AG09309 (cell line): ENCODE results near the gene EZH2.

ENCODE experiments used
- DNase-seq: peaks from one replicate; pipeline ENCODE4 v3.0.0-alpha.2; 2010; ENCODE audit warnings: low read depth
- H3K4me3 ChIP-seq: 2 replicates; pipeline ENCODE4 v1.5.1; 2011; ENCODE audit warnings: mild to moderate bottlenecking, low read depth, low read length, moderate library complexity; ENCODE audit not compliant: control insufficient read depth
- TF ChIP-seq, protein P1 (sequence below): IDR thresholded peaks from 2 replicates; pipeline ENCODE4 v1.5.1; 2011; ENCODE audit warnings: mild to moderate bottlenecking, low read depth, low read length, inconsistent platforms; ENCODE audit not compliant: insufficient read depth, control insufficient read depth; ENCODE audit errors: missing control alignments

EZH2 gene

DNA sequence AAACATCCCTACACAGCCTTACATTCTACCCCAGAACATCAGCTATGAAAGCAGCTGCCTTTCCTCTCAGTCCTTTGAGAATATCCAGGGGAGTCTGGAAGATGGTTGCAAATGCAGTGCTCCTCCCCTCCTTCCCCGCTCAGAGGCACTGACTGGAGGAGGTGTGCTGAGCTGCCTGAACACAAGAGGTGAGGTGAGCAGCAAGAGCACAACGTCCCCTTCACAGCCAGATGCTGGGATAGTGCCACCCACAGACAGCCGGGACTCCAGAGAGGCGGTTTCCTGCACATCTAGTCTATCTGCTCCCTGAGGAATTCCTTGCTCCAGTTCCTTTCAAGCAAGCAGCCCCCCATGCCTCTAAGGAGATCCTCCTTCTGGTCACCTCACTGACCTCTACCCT is 74.2 kb downstream of the EZH2 start:
- H3K4me3 ChIP-seq: no peak overlapping the region
- DNase-seq: no peak
- TF ChIP-seq, protein P1, sequence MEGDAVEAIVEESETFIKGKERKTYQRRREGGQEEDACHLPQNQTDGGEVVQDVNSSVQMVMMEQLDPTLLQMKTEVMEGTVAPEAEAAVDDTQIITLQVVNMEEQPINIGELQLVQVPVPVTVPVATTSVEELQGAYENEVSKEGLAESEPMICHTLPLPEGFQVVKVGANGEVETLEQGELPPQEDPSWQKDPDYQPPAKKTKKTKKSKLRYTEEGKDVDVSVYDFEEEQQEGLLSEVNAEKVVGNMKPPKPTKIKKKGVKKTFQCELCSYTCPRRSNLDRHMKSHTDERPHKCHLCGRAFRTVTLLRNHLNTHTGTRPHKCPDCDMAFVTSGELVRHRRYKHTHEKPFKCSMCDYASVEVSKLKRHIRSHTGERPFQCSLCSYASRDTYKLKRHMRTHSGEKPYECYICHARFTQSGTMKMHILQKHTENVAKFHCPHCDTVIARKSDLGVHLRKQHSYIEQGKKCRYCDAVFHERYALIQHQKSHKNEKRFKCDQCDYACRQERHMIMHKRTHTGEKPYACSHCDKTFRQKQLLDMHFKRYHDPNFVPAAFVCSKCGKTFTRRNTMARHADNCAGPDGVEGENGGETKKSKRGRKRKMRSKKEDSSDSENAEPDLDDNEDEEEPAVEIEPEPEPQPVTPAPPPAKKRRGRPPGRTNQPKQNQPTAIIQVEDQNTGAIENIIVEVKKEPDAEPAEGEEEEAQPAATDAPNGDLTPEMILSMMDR: no peak

DNA sequence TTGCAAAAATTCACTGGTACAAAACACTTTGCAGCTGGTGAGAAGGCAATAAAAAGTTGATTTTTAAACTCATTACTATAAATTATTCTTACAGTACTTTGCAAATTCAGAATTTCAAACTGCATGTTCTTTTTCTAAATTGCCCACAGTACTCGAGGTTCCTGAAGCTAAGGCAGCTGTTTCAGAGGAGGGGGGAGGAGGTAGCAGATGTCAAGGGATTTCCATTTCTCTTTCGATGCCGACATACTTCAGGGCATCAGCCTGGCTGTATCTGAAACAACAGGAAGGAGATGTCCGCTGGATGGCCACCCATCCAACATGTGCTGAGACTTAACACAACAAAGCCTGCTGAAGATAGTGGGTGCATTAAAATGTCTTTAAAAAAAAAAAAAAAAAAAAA is 76.7 kb downstream of the EZH2 start:
- no peak for DNase-seq

DNA sequence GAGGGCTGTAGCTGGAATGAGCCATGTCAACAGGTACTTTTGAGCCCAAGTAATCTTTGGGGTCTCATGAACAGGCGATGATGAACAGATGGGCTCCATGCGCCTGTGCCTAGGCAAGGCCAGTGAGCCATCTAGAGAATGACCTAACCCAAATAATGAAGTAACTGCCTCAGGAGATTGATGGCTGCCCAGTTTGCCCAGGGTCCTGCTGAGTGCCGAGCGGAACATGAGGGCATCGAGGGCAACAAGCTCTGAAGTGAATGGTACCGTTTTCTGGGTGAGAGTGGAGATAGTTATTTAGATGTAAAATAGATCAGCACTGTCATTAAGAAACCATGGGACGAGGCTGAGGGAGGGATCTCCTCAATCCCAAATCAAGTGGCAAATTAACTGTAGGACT is 77.9 kb downstream of the EZH2 start:
- TF ChIP-seq, protein P1: no peak
- no peak overlapping the region for H3K4me3 ChIP-seq
- DNase-seq: no peak

More for the DNA sequence above, 76.7 kb downstream of the EZH2 start:
- TF ChIP-seq, protein P1: no peak
- H3K4me3 ChIP-seq: no peak overlapping the region

DNA sequence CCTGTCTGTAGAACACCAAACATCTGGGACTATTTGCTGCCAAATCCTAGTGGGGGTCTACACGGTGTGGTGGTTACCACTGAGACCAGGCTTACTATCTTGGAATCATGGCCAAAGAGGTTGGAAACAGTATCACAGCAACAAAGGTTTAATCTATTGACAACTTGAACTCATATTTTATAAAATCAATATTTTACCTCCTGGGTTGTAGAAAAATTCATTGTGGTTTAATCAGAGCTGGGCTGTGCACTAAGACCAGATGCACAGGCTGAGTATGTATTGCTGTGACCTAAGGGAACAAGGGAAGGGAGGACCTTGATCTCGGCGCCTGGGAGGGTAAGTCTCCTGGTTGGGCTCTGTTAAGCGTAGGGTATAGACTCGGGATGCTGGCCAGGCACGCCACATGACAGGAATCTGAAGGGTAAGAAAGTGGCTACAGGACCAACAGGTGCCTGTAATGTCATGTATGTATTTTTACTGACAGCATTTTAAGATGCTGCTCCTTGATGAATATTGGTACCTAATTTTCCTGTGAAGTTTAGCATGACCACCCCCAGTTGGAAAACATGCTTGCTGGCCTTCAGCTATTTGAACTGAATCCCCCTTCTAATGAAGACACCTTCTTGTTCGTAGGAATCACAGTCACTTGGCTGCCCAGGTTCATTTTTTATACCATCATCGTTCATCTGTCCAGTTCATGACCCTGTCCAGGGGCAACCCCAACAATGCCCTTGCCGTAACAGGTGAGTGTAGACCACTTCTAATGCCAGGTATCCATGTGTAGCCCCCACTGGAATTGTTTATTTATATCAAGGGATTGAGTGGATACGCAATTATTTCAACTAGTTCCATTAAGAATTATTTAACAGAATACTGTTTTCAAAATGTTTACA is 79.5 kb downstream of the EZH2 start:
- TF ChIP-seq, protein P1: no peak
- DNase-seq: no peak

DNA sequence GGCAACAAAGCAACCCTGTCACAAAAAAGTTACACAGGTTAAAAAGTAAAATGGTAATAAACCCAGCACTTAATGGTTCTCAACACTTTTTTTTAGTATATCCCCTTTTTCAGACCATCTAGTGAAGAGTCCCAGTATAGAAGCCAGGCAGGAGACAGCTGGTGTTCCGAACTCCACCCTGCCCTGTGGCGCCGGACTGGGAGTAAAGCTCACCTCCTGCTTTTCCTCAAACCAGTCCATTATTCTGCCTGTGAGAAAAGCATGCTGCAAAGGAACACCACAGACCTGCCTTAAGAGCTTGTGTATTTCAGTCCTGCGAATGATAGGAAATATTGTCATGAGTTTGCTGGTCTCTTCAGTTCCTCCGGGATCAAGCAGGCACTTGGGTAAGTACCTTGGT is 81.0 kb downstream of the EZH2 start:
- no peak for DNase-seq
- H3K4me3 ChIP-seq: no peak overlapping the region
- TF ChIP-seq, protein P1: no peak

More for the DNA sequence above, 79.5 kb downstream of the EZH2 start:
- no peak overlapping the region for H3K4me3 ChIP-seq

DNA sequence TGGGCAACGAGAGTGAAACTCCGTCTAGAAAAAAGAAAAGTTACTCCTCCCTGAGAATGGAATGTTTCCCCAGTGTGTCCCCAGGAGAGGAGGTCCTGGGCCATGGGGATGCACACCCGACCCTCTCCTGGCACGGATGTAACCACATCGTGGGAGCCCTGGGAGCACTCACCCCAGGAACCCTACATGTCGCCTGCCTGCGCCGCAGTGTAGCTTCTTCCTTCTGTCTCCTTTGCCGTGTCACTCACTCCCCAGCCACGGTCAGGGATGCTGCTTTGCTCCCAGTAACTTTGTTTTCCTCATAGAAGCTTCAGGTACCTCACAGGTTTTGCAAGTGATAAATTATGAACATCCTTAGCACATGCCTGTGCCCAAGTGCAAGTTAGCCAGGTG is 82.0 kb downstream of the EZH2 start:
- TF ChIP-seq, protein P1: no peak
- DNase-seq: no peak
- H3K4me3 ChIP-seq: no peak overlapping the region
